GM21786 (cell line): ENCODE data around the gene SMIM35.

ENCODE experiments used
- ATAC-seq: cut with Tn5 transposase; IDR thresholded peaks from one replicate; pipeline ENCODE4 v1.9.1; 2021; ENCODE audit not compliant: unreplicated experiment

SMIM35 gene

DNA sequence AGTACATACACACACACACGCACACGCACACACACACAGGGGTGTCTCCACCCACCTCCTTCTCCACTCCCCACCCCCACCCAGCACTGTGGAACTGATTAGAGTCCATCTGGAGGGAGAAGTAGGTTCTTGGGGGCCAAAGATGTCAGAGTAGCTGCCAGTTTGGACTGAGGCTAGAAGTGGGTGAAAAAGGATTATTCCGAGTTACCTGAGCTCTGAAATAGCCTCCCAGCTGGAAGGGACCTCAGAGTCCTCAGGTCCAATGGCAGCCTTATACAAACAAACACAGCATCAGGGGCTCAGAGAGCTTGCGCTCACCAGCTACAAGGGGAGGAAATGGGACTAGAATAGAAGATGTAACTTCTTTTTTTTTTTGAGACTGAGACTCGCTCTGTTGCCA lies 79.7 kb downstream of the SMIM35 start:
- no peak for ATAC-seq

GRCh38 chr11:118006153-118006534 lies 80.6 kb downstream of the SMIM35 start:
- no peak for ATAC-seq

DNA sequence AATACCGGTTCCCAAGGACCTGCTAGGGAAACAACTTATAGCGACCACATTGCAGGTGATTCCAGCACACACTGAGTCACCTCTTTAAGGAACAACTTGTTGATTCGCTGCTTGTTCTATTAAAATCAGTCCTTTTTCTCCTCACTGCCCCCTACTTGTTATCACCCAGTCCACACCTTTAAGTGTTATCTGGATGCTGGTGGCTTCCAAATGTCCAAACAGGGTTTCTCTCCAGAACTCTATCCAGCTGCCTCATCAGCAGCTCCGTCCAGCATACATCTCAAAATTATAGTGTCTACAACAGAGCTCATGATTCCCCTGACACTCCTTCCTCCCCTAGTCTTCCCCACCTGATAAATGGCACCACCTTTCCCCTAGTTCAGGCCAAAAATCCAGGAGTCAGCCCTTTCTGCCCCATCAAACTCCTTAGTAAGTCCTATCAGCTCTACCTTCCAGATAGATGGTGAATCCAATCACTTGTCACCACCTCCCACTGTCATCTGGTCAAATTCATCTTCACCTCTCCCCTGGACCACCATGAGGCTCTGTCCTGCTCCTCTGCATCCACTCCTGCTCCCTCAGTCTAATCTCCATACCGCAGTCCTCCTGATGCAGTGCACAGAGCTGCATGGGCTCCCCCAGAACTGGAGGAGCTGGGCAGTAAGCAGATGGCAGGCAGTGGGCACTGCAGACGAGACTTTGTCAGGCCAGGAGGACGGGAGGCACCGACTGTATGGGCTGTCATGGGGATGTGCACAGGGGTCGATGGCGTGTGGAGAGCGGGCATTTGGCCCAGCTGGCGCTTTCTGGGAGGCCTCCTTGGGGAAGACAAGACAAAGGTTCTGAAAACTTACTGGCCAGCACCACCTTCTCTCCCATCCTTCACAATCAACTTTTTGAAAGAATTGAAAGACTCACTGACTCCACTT lies 81.3 kb downstream of the SMIM35 start:
- ATAC-seq: no peak

DNA sequence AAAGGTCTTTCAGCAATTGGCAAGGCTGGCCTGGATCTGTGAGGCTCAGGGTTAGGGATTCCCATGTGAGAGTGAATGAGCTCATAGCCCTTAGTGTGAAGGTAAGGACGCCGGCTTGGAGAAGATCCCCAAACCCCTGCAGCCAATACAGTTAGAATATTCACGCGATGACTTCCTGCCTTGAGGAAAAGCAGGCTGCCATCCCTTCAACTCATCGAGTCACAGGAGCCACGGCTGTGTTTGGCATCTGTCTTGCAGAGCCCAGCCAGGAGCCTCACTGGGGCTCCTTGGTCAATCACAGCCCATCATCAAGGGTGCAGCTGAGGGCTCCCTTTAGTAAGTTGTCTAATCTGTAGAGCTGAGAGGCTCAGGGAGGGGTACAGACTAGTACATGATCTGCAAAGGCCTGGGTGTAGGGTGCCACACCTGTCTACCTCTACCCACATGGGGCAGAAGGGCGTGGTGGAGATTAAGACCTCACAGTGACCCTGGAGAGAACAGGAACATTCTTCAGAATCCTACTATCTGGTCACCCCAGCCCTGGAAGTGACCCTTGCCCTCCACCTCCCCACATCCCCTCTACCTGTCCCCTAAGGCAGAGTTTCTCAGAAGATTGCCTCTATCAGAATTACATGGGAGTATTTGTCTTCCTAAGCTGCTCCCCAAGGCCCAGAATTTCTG lies 82.1 kb downstream of the SMIM35 start:
- ATAC-seq: no peak

- no peak for ATAC-seq
Measured at GRCh38 chr11:118003456-118003855, 83.3 kb downstream of the SMIM35 start.

DNA sequence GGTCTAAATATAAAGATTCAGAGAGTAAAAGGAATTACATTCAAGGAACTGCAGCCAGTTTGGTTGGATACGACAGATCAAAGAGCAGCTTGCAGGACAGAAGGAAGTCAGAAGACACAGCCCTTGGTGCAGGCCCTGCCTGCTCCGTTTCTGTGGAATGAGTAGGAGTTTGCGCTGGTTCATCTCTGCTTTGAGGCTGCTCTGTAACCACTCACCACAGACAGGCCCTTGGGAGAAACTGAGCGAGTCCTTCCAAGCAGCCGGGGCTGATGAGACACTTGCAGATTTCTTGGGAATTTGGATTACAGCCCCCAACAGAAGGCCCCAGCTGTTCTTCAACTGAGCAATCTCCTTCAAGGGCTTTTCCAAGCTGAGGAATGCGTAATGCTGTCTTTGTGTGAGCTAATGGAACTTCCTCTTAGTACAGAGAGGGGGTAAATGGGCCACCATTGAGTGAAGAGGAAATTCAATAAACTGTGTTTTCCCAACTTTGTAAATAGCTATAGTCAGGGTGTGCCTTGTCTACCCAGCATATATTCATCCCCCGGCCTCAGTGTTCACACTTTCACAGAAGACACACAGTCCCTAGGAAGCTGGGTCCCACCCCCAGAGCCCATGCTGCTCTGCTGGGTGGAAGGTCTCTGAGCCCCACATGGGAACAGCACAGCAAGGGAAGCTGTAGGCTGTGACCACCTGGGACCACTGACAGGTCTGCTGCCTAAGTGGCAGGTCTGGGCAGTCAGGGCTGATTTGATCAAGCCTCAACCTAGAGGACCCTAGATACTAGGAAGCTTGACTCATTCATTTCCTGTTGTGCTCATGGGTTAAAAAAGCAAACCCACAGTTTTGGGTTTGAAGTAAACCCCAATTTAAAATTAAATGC lies 84.0 kb downstream of the SMIM35 start:
- no peak for ATAC-seq

DNA sequence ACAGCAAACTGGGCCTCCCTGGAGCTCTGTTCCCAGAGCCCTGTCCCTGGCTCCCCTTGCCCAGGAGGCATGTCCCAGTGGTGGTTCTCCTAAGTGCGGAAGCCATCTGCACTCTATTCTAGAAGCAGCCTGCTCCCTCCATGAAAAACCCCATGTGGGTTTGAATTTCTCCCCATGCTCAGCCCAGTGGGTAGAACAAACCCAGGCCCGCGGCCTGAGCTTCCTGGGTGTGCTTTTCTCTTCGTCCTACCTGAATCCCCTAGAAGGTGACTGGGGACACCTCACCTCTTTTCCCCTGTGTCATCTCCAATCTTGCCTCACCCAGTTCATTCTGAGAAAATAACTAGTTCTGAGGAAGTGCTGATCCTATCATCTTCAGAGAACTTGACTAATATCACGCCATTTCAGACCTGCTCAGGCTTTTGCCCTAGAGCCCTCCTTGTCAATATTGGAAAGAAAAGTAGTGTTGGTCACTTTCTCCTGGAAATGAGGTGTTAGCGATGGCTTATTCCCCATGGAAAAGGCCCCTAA lies 84.7 kb downstream of the SMIM35 start:
- no peak for ATAC-seq

GRCh38 chr11:118001494-118001971 lies 85.2 kb downstream of the SMIM35 start:
- ATAC-seq: no peak

- ATAC-seq: no peak
Measured at GRCh38 chr11:118000850-118001228, 85.9 kb downstream of the SMIM35 start.

DNA sequence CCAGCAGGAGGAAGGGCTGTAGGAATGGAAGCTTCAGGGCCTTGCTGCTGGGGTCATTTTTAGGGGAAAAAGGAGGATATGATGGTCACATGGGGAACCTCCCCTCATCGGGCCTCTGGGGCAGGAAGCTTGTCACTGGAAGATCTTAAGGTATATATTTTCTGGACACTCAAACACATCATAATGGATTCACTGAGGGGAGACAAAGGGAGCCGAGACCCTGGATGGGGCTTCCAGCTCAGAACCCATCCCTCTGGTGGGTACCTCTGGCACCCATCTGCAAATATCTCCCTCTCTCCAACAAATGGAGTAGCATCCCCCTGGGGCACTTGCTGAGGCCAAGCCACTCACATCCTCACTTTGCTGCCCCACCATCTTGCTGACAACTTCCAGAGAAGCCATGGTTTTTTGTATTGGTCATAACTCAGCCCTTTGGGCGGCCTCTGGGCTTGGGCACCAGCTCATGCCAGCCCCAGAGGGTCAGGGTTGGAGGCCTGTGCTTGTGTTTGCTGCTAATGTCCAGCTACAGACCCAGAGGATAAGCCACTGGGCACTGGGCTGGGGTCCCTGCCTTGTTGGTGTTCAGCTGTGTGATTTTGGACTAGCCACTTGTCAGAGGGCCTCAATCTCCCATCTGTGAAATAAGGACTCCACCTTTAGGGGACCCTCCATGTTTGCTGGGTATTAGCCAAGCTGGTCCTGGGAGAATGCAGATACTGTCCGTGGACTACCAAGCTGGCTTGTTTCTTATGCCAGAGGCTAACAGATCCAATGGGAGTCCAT lies 86.5 kb downstream of the SMIM35 start:
- ATAC-seq: no peak

GRCh38 chr11:117999354-117999993 lies 87.3 kb downstream of the SMIM35 start:
- no peak for ATAC-seq

GRCh38 chr11:117998664-117999353 lies 88.0 kb downstream of the SMIM35 start:
- no peak for ATAC-seq

DNA sequence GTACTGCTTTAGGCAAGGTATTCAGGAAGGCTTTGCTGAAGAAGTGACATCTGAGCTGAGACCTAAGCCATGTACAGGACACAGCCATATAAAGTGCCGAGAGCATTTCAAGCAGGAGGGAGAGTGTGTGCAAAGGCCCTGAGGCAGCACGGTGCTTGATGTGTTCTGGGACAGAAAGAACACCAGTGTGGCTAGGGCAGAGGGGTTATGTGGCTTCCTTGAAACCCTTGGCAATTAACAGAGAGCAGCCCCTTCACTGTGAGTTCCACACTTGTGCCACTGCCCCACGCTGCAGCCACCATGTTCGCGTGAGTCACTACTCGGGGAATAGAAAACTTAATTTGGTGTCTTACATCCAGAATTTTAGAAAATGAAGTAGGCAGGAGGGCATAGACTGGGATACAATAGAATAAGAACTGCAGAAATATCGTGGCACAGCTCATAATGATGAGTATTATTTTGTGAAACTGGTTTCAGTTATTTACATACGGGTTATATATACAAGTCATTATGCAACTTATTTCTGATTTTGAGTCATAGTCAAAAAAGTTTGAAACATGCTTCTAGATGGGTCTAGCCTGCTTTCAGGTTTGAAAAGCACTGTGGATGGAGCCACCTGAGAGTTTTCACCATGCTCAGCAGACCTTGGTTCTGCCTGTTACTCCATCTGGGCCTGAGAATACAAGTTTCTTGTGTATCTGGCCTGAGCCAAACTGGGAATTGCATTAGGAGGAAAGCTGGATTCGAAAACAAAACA lies 88.8 kb downstream of the SMIM35 start:
- ATAC-seq: peak; percentile 79

DNA sequence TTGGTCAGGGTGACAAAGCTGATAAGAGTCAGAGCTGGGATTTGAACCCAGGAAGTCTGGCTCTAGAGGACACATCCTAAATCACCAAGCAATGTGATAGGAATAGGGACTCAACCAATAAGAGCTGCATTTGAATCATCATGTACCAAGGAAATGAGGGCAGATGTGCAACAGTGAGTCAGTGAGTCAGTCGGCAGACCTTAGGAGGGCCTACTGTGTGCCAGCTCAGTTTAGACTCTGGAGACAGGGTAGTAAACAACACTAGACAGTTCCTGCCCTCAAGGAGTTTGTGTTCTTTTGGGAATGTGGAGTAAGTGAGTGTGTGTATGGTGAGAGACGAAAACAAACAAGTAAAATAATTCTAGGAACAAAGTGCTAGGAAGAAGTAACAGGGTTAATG lies 89.4 kb downstream of the SMIM35 start:
- no peak for ATAC-seq

GRCh38 chr11:117996058-117996457 lies 90.7 kb downstream of the SMIM35 start:
- ATAC-seq: no peak

GRCh38 chr11:117995472-117995871 lies 91.3 kb downstream of the SMIM35 start:
- no peak for ATAC-seq

- ATAC-seq: no peak
Measured at GRCh38 chr11:117993988-117994745, 92.6 kb downstream of the SMIM35 start.

DNA sequence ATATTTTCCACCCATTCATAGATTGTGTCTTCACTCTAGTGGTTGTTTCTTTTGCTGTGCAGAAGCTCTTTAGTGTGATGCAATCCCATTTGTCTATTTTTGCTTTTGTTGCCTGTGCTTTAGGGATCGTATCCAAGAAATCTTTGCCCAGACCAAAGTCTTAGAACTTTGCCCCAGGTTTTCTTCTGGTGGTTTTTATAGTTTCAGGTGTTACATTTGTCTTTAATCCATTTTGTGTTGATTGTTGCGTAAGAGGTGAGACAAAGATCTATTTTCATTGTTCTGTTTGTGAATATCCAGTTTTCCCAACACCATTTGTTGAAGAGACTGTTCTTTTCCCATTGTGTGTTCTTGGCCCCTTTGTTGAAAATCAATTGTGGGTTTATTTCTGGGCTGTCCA lies 94.1 kb downstream of the SMIM35 start:
- no peak for ATAC-seq
